Nephron progenitor cell (in vitro differentiated cells): ENCODE data around the gene PIP5K1B.

Experiments
- DNase-seq: peaks from one replicate; pipeline ENCODE4 v3.0.0; 2021
- H3K27ac Mint-ChIP-seq: 2 replicates; pipeline ENCODE4 v1.8.0; 2021; ENCODE audit warnings: mild to moderate bottlenecking, moderate library complexity, mixed read lengths
- H3K27me3 Mint-ChIP-seq: 2 replicates; pipeline ENCODE4 v1.8.0; 2021; ENCODE audit warnings: mild to moderate bottlenecking, low read depth, mixed read lengths; ENCODE audit not compliant: poor library complexity
- H3K36me3 Mint-ChIP-seq: 2 replicates; pipeline ENCODE4 v1.8.0; 2021; ENCODE audit warnings: low read depth, mixed read lengths
- H3K4me1 Mint-ChIP-seq: 2 replicates; pipeline ENCODE4 v1.8.0; 2021; ENCODE audit warnings: mixed read lengths
- H3K4me3 Mint-ChIP-seq: 2 replicates; pipeline ENCODE4 v1.8.0; 2021; ENCODE audit warnings: mild to moderate bottlenecking, moderate library complexity, mixed read lengths
- H3K9me3 Mint-ChIP-seq: 2 replicates; pipeline ENCODE4 v1.8.0; 2021; ENCODE audit warnings: mild to moderate bottlenecking, moderate library complexity, mixed read lengths
- TF ChIP-seq, protein P1 (sequence below): fragments of 200-600 bp; sonication (generic); IDR thresholded peaks from 2 replicates; pipeline ENCODE4 v1.5.0; 2021; ENCODE audit warnings: antibody characterized with exemption

PIP5K1B gene

GRCh38 chr9:68714416-68715180 lies 9.6 kb downstream of the PIP5K1B start:
- Mint-ChIP-seq H3K9me3 (no peaks in the 10 kb centered on the region), H3K27ac (no peak overlapping the region), H3K27me3 (peaks cover 15% of the 10 kb centered on the region), H3K4me3 (no peak overlapping the region), H3K4me1 (peaks cover 7% of the 10 kb centered on the region), H3K36me3 (no peaks in the 10 kb centered on the region)
- TF ChIP-seq, protein P1, sequence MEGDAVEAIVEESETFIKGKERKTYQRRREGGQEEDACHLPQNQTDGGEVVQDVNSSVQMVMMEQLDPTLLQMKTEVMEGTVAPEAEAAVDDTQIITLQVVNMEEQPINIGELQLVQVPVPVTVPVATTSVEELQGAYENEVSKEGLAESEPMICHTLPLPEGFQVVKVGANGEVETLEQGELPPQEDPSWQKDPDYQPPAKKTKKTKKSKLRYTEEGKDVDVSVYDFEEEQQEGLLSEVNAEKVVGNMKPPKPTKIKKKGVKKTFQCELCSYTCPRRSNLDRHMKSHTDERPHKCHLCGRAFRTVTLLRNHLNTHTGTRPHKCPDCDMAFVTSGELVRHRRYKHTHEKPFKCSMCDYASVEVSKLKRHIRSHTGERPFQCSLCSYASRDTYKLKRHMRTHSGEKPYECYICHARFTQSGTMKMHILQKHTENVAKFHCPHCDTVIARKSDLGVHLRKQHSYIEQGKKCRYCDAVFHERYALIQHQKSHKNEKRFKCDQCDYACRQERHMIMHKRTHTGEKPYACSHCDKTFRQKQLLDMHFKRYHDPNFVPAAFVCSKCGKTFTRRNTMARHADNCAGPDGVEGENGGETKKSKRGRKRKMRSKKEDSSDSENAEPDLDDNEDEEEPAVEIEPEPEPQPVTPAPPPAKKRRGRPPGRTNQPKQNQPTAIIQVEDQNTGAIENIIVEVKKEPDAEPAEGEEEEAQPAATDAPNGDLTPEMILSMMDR: no peak
- DNase-seq: no peak

GRCh38 chr9:68715181-68715456 lies 10.1 kb downstream of the PIP5K1B start:
- Mint-ChIP-seq H3K4me3 (no peak overlapping the region), H3K36me3 (no peaks in the 10 kb centered on the region), H3K9me3 (no peaks in the 10 kb centered on the region), H3K27ac (no peak overlapping the region), H3K27me3 (peaks cover 15% of the 10 kb centered on the region), H3K4me1 (peaks cover 7% of the 10 kb centered on the region)
- TF ChIP-seq, protein P1: no peak
- no peak for DNase-seq

DNA sequence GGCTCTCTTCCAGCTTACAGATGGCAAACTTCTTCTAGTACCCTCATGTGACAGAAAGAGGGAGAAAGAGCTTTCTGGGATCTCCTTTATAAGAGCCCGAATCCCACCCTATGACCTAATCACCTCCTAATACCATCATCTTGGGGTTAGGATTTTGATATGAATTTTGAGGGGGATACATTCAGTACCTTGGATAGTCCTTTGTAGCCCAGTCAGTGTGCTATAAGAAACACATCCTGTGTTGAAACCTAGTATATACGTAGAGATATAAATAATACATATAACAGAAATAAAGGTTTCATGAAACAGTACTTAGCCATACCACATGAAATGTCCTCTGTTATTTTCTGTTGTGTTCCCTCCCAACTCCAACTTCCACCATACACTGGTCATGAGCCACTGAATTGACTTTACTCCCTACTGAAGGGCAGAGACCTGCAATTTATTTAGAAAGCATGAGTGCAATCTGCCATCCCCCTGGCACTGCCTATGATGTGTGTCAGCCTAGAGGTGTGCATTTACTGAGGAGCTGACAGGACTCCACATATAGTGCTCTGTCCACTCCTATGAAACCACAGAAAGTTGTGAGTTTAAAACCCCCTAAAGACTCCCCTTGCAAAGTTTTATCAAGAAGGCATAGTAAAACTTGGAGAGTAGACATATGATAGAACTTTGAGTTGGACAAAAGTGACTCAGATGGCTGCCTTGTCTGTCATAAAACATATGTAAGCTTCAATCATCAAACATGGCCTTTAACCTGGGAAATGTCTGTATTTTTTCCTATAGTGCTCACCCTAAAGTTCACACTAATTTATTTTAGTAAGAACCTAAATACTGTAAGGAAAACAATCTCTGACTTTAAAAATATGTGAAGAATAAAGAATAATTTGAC lies 12.8 kb downstream of the PIP5K1B start:
- no peak for DNase-seq
- H3K9me3 Mint-ChIP-seq: peaks cover 1% of the 10 kb centered on the region
- no peaks in the 10 kb centered on the region for H3K4me1 Mint-ChIP-seq
- TF ChIP-seq, protein P1: no peak
- H3K27me3 Mint-ChIP-seq: peaks cover 10% of the 10 kb centered on the region
- no peaks in the 10 kb centered on the region for H3K36me3 Mint-ChIP-seq
- no peak overlapping the region for H3K27ac Mint-ChIP-seq
- H3K4me3 Mint-ChIP-seq: no peak overlapping the region

DNA sequence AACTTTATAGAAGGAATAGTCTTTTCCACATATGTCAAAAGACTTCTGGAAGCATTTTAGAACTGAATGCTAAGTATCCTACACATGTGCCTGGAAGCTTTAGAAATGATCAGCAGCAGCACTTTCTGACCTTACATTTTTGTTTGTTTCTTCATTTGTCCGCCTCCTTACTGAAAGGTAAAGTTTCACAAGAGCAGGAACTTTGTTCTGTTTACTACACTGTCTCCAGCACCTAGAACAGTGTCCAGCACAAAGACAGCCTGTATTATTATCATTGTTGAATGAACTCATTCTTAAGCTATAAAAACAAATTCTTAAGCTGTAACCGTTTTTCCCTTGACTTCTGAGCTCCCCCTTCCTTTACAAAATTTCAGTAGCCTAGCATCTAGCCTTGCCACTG lies 14.8 kb downstream of the PIP5K1B start:
- no peak overlapping the region for H3K4me3 Mint-ChIP-seq
- peaks cover 21% of the 10 kb centered on the region for H3K9me3 Mint-ChIP-seq
- H3K27ac Mint-ChIP-seq: no peak overlapping the region
- no peak for DNase-seq
- H3K4me1 Mint-ChIP-seq: no peaks in the 10 kb centered on the region
- H3K27me3 Mint-ChIP-seq: peaks cover 4% of the 10 kb centered on the region
- peaks cover 6% of the 10 kb centered on the region for H3K36me3 Mint-ChIP-seq
- TF ChIP-seq, protein P1: no peak

- Mint-ChIP-seq H3K4me1 (no peaks in the 10 kb centered on the region), H3K27ac (no peak overlapping the region), H3K9me3 (peaks cover 21% of the 10 kb centered on the region), H3K36me3 (peaks cover 6% of the 10 kb centered on the region), H3K4me3 (no peak overlapping the region), H3K27me3 (peaks cover 2% of the 10 kb centered on the region)
- no peak for DNase-seq
- TF ChIP-seq, protein P1: no peak
Observed at GRCh38 chr9:68720656-68721313, 15.7 kb downstream of the PIP5K1B start.
